IPS-NIHi11 (cell line): ENCODE data around the gene TSC22D3.
"Not testable (repeated sequence)": the region's sequence is repeated elsewhere in the genome, so short reads cannot be mapped to it uniquely, and the experiment has no call there.

Experiments used
- DNase-seq: peaks from one replicate; pipeline ENCODE4 v3.0.0; 2012; ENCODE audit warnings: mixed read lengths, low spot score

TSC22D3 gene

GRCh38 chrX:107775734-107776511, at the start of gene TSC22D3:
Gene TSC22D3, minus strand, starts transcription at chrX:107775787. Its CDS starts 368 bp downstream, at chrX:107775419.
- peak; percentile 61 for DNase-seq

- DNase-seq: no peak
Observed at GRCh38 chrX:107823456-107823855, 47.9 kb upstream of the TSC22D3 start.

GRCh38 chrX:107823042-107823441, 47.5 kb upstream of the TSC22D3 start:
- no peak for DNase-seq

GRCh38 chrX:107818900-107819521, 43.4 kb upstream of the TSC22D3 start:
- no peak for DNase-seq

GRCh38 chrX:107810053-107810452, 34.5 kb upstream of the TSC22D3 start:
- not testable (repeated sequence) for DNase-seq

GRCh38 chrX:107805179-107805578, 29.6 kb upstream of the TSC22D3 start:
- DNase-seq: no peak

- no peak for DNase-seq
Observed at GRCh38 chrX:107804427-107804826, 28.8 kb upstream of the TSC22D3 start.

- DNase-seq: no peak
Observed at GRCh38 chrX:107787827-107788226, 12.2 kb upstream of the TSC22D3 start.

GRCh38 chrX:107780525-107780924, 4.9 kb upstream of the TSC22D3 start:
- no peak for DNase-seq

GRCh38 chrX:107777536-107777832, 1.9 kb upstream of the TSC22D3 start, which contains the start of gene NCBP2L:
Gene NCBP2L, plus strand, starts transcription at chrX:107777733. Its CDS starts 16,488 bp downstream, at chrX:107794221.
- no peak for DNase-seq

- DNase-seq: peak; percentile 59
Observed at GRCh38 chrX:107776649-107777535, 1.3 kb upstream of the TSC22D3 start.

- no peak for DNase-seq
Observed at GRCh38 chrX:107775000-107775733, 420 bp downstream of the TSC22D3 start.

GRCh38 chrX:107773906-107774435, 1.6 kb downstream of the TSC22D3 start:
- no peak for DNase-seq

- DNase-seq: no peak
Observed at GRCh38 chrX:107773206-107773605, 2.4 kb downstream of the TSC22D3 start.

- no peak for DNase-seq
Observed at GRCh38 chrX:107769581-107770317, 5.8 kb downstream of the TSC22D3 start.

GRCh38 chrX:107768051-107768450, 7.5 kb downstream of the TSC22D3 start:
- DNase-seq: no peak

- DNase-seq: no peak
Observed at GRCh38 chrX:107766470-107767150, 9.0 kb downstream of the TSC22D3 start.

GRCh38 chrX:107764845-107765608, 10.6 kb downstream of the TSC22D3 start:
- DNase-seq: no peak

- no peak for DNase-seq
Observed at GRCh38 chrX:107763647-107764046, 11.9 kb downstream of the TSC22D3 start.
